Stimulated activated CD4-positive, alpha-beta T cell treated with anti-CD3 and anti-CD28 coated beads, TNF-alpha, amount 100 ng/mL, for 4 hours (primary cell): ENCODE results near the gene HOXD13.

Experiments used
- DNase-seq, 3 experiments: peaks; one replicate each; pipeline ENCODE4 v3.0.0-alpha.2; 2020; ENCODE audit warnings: low read depth in 3 of 3

The HOXD13 gene

GRCh38 chr2:176106581-176107539 is 14.3 kb downstream of the HOXD13 start, which contains the start of gene HOXD11:
HOXD11 (plus strand) TSS chr2:176107280; CDS start chr2:176107356, 76 bp downstream.
- DNase-seq, result no peak

GRCh38 chr2:176107731-176108181 is 15.2 kb downstream of the HOXD13 start:
- DNase-seq, result no peak

- DNase-seq, result no peak
Observed at GRCh38 chr2:176109192-176109901, 16.8 kb downstream of the HOXD13 start.

GRCh38 chr2:176109946-176110345 is 17.4 kb downstream of the HOXD13 start:
- no peak for DNase-seq

GRCh38 chr2:176110415-176111308 is 18.1 kb downstream of the HOXD13 start:
- no peak for DNase-seq

- DNase-seq, result no peak
Observed at GRCh38 chr2:176111309-176111663, 18.8 kb downstream of the HOXD13 start.

GRCh38 chr2:176111846-176112374 is 19.4 kb downstream of the HOXD13 start:
- DNase-seq, result no peak

- no peak for DNase-seq
Observed at GRCh38 chr2:176112375-176113302, 20.1 kb downstream of the HOXD13 start.

GRCh38 chr2:176114120-176114929 is 21.8 kb downstream of the HOXD13 start:
- no peak for DNase-seq

GRCh38 chr2:176114930-176115625 is 22.6 kb downstream of the HOXD13 start:
- DNase-seq, result no peak

GRCh38 chr2:176115883-176116813 is 23.6 kb downstream of the HOXD13 start, which contains the start of gene HOXD10:
HOXD10 (plus strand) TSS chr2:176116778; CDS start chr2:176116834, 56 bp downstream.
- no peak for DNase-seq

GRCh38 chr2:176117162-176117822 is 24.8 kb downstream of the HOXD13 start:
- DNase-seq, result no peak

GRCh38 chr2:176117823-176118371 is 25.4 kb downstream of the HOXD13 start:
- no peak for DNase-seq

GRCh38 chr2:176118601-176119339 is 26.2 kb downstream of the HOXD13 start:
- no peak for DNase-seq

- DNase-seq, result no peak
Observed at GRCh38 chr2:176120364-176121189, 28.1 kb downstream of the HOXD13 start.
